NCI-H1694 (cell line): Measurements from ENCODE around the gene DOCK1.

ENCODE experiments used
- DNase-seq: peaks from one replicate; lab custom pipeline; 2025; lab: John Stamatoyannopoulos, UW

DOCK1 gene

DNA sequence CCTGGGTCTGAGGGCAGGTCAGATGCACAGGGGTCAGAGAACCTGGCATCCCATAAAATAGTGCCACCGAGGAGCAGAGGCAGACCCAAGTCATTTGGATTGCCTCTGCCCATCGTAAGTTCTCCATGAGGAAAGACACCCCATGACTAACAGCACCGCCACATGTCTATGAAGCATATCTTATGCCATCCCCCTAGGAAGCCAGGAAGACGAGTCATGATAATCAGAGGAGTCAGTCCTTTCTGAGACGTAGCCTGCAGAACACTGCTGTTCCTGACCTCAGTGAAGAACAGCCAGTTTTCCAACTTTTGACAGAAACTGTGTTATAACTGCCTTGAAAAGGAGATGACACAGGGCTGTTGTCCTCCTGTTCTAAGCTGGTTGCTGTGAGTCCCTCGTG, 239.9 kb downstream of the DOCK1 start:
- DNase-seq: no peak

GRCh38 chr10:127146661-127147060, 241.4 kb downstream of the DOCK1 start:
- no peak for DNase-seq

DNA sequence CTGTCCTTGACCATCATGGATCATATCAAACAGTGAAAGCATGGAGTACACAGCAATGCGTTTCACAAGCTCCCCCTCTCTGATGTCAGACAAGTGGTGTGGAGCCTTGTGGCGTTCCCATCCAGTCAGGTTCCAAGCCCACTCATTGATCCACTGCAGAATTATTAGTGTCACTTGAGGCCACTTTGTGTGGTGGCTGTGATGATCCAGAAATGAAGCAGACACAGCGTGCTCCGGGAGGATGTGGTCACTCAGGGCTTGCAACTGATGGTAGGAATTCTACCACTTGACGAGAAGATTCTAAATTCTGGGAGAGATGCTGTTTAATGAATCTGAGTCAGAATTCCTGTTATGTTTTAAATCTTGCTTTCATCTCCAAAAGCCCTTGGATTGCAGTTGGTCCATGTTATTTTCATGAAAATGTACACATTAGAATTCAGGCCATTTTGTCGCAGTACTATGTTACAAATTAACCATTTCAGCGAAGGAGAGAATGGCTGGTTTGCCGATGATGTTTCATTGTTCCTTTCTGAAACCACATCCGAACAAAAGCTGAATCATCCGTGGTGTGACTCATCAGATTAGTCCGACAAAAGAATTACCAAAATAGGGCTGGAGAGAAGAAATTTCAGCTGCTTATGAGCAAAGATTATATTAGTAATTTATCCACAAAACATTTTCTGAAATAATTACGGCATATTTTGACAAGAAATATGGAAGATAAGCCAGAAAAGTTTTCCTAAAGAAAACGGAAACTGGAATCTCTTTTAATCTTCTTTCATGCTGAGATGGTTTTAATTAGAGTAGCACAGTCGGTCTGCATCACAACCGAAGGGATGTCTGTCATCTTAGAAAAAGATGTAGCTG, 243.1 kb downstream of the DOCK1 start:
- DNase-seq: no peak

GRCh38 chr10:127148933-127149220, 243.6 kb downstream of the DOCK1 start:
- DNase-seq: no peak

- DNase-seq: no peak
Observed at GRCh38 chr10:127149501-127150081, 244.4 kb downstream of the DOCK1 start.

DNA sequence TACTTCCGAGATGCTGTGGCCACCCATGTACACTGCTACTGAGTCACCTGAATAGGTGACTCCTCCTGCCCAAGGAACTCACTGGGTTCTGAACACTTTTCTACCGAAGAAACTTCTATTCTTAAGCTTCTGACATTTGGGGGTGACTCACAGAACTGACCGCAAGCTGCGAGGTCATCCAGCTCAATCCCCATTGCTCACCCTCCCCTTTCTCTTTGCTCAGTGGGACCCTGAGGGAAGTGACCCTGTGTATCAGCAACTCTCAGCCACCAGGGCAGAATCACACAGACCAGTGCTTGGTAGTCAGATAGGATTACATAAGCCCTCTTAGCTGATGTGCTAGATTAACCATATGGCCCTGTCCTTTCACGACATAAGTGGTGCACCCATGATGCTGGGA, 244.9 kb downstream of the DOCK1 start:
- no peak for DNase-seq

DNA sequence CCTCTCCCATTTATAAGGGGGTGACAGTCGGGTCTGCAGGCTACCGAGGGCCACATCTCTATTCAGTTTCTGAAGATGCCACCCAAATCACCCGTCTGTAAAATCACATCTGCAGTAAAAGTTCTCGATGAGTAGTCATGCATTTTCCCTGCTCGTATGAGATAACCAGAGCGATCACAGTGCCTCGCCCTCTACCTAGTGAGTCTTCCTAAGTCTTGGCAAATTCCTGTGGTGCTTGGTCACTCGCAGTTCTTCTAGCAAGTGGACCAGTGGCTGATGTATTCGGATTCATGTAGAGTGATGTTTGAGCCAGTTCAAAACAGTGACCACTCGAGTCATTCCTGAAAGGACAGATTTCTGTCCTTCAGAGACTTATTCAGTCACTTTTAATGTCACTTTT, 246.3 kb downstream of the DOCK1 start:
- no peak for DNase-seq

- DNase-seq: no peak
Observed at GRCh38 chr10:127151981-127152699, 246.9 kb downstream of the DOCK1 start.

GRCh38 chr10:127153181-127153580, 248.0 kb downstream of the DOCK1 start:
- no peak for DNase-seq

DNA sequence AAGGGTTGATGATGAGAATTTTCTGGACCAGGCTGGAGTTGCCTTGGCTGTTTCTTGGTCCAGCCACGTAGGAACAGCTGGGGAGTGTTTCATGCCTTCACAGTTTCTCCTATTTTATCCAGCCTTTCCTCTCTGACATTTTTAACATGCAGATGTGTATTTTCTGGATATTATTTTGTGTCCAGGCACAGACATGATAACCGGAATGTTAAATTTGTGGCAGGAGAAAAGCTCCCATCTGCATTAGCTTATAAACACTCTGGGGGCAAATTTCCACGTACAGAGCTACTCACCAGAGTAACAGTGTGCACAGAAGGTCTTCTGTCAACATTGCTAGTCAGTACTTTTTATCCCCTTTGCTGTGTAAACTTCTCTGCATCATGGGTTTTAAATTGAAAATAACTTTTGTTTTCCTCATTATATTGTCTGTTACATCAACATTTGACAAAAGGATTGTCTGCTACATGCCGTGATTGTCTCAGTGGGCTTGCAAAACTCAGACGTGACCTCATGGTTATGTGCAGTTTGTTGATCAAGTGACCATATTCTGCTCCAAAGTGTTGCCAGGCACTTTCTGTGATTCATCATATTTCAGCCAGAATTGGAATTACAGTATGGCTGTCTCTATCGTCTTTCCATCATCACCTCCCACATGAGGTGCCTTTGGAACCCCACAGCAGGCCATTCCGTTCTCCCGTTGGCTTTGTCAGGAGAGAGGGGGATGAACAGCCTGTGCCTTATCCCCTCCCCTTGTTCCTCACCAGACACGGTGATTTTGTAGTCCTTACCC, 249.8 kb downstream of the DOCK1 start:
- DNase-seq: no peak

DNA sequence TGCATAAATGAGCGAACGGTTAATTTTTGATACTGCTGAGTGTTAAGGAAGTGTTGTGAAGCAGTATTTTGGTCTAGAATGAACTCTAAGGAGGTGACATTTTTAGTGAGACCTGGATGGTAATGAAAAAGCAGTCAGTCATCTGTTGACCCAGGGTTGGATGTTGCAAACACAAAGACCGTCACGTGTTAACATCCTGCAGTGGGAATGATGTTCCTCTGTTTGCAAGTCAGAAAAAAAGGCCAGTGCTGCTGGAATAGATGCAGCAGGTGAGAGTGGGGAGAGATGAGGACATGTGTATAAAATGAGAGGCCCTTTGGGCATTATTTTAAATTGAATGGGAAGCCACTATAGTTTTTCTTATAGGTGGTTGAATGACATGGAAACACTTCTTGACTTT, 251.9 kb downstream of the DOCK1 start:
- no peak for DNase-seq

GRCh38 chr10:127157506-127158200, 252.4 kb downstream of the DOCK1 start:
- DNase-seq: no peak

GRCh38 chr10:127158662-127159061, 253.4 kb downstream of the DOCK1 start:
- no peak for DNase-seq

DNA sequence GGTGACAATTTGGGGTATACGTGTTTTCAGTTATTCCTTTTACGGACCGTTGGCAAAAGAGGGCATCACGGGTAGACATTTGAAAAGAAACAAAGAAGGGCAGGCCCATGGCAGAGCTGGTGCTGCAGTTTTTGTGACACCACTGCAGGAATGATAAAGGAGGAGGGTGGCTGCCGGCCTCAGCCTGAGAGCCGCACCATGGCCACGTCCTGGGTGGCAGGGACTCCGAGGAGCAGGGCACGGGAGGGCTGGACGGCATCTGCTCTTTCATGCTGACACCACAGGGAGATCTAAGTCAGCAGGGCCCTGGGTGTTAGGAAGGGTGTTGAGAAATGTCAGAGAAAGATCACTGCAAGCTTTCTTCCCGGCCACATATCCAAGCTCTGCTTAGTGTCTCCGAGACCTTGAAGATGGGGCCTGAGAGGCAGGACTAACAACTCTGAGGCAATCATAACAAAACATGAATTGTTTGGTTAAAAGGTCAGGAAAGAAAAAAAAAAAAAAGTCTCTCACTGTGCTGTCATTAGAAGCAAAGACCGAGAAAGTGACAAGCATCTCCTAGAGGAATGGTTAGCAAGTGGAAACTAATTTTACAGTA, 254.5 kb downstream of the DOCK1 start:
- DNase-seq: no peak

DNA sequence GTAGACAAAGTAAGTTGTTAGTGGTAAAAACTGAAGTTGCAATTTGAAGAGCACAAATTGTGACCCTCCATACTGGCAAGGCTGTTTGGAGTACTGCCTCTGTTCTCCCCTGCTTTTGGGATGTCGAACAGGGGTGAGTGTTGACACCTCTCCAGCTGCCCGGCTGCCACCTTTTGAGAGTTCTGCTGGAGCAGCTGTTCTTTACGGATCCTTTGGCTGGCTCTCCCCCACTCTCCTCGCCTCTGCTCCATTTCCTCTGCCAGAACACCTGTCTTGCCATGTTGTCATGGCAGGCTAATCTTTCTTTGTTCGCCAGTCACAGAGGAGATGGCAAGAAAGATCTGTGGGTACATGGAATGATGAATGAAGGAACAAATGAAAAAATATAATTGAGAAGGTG, 256.3 kb downstream of the DOCK1 start:
- no peak for DNase-seq

GRCh38 chr10:127162841-127163240, 257.6 kb downstream of the DOCK1 start:
- DNase-seq: no peak

DNA sequence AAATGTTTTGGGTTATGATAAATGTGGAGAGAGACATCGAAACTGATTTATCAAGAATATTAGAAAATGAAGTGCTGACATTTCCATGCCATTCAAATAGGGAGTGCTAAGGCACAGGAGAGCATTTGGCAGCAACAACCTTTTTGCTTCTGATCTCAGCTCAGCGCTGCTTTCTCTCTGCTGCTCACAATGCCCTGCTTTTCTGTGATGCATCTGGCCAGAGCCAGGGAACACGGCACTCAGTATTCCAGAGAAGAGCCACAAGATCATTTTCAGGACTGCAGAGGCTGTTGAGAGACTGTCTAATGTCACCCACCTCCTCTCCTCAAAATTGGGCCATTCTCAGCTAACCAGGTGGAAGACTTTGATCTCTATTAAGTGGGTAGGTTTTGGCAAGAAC, 263.0 kb downstream of the DOCK1 start:
- DNase-seq: no peak

DNA sequence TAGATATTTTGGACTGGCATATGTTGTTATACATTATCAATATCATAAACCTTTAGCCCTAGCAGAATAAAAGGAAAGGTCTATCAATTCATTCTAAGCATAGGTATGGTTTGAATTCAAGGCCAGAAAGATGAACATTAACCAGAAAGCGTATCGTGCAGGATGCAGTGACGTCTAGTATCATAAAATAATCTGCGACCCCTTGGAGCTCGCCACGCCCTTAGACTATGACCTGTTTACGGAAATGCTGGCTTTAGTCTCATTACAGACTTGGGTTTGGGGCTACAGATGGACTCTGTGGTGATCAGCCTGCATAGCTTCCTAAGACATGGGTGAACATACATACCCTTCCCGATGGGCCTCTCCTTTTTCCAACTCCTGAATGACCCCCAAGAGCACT, 269.6 kb downstream of the DOCK1 start:
- no peak for DNase-seq

DNA sequence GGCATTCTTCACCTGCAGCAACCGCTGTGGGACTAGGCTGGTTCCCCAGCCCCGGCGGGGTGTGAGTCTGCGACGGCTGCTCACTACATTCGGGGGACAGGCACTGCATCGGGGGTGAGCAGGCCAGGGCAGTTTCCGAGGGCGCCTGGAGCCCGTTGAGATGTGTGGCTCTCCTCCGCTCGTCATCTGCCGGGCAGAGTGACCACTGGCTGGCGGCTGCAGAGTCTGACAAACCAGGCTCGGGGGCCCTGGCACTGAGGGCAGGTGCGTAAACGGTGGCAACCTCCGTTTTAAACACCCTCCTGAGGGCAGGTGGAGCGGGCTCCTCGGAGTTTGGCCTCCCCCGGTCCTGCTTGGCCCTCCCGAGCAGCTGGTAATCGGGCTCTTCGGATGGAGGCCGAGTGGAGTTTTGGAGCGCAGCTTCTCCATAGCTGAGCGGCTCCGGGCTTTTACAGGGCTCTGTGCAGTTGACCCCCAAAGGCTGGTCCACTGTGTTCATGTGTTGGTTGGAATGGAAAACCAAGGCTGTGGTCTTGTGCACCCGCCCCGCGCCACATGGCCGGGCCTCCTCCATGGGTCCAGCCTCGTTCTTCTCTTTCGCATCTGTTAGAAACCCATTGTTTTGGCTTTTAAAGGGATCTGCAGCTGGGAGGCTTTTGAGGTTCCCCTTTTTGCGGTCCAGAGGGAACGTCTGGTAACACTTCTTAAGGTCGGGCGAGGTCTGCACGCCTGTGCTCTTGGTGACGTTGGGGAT, 270.3 kb downstream of the DOCK1 start:
- no peak for DNase-seq

- no peak for DNase-seq
Observed at GRCh38 chr10:127176649-127177048, 271.4 kb downstream of the DOCK1 start.
